ENCODE data around the gene AKAP13.
"Not testable (repeated sequence)": the region's sequence is repeated elsewhere in the genome, so short reads cannot be mapped to it uniquely, and the experiment has no call there.

DNA sequence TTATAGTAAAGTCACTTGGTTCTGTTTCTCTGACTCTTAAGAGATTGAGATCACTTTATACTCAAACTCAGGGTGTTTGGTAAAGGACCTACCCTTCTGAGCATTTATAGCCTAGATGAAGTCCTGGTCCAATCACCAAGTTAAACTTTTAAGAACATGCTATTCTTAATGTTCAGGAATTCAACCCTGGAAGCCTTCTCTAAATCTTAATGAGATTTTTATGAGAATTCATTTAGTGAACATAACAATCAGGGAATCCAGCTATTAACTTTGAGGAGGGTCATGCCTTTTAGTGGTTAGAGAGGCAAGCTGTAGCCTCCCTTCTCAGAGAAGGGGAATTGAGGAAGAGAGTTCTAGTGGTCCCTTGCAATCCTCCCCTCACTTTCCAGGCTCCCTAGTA is 104.5 kb downstream of the AKAP13 start:
- TF ChIP-seq, protein P1, sequence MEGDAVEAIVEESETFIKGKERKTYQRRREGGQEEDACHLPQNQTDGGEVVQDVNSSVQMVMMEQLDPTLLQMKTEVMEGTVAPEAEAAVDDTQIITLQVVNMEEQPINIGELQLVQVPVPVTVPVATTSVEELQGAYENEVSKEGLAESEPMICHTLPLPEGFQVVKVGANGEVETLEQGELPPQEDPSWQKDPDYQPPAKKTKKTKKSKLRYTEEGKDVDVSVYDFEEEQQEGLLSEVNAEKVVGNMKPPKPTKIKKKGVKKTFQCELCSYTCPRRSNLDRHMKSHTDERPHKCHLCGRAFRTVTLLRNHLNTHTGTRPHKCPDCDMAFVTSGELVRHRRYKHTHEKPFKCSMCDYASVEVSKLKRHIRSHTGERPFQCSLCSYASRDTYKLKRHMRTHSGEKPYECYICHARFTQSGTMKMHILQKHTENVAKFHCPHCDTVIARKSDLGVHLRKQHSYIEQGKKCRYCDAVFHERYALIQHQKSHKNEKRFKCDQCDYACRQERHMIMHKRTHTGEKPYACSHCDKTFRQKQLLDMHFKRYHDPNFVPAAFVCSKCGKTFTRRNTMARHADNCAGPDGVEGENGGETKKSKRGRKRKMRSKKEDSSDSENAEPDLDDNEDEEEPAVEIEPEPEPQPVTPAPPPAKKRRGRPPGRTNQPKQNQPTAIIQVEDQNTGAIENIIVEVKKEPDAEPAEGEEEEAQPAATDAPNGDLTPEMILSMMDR (IDR thresholded peaks at IDR 0.05): not testable (repeated sequence)
- not testable (repeated sequence) for TF ChIP-seq POLR2A, EP300 (IDR thresholded peaks at IDR 0.05)

Data from ovary (tissue), 3 donors.